ENCODE data around the gene CALCOCO1.

DNA sequence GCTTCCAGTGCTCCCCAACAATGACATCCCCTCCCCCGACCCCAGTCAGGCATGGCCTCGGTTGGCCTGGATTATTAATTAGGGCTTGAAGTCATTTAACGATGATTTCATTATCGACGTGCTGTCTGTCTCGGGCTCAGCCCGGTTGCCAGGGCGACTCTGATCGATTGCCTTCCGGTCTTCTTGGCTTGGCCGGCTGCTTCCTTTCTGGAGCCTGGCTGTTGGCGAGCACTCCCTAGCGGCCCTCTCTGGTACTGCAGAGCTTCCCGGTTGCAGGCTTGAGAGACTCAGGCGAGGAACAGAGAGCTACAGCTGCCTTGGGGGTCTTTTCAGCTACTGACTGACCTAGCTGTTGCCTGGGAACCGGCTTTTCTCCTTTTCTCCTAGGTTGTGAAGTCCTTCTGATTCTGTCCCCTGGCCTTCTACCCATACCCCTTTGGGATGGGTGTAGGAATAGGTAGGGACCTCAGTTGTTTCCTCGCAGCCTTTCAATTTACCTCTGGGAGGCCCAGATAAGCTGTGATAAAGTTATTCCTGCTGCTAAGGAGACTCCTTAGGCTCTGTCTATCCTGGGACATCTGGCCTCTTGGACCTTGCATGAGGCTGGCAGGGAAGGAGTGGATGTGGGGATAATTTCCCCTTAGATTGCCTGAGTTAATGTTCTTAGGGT lies 30.0 kb upstream of the CALCOCO1 start:
- TF ChIP-seq, protein P1, sequence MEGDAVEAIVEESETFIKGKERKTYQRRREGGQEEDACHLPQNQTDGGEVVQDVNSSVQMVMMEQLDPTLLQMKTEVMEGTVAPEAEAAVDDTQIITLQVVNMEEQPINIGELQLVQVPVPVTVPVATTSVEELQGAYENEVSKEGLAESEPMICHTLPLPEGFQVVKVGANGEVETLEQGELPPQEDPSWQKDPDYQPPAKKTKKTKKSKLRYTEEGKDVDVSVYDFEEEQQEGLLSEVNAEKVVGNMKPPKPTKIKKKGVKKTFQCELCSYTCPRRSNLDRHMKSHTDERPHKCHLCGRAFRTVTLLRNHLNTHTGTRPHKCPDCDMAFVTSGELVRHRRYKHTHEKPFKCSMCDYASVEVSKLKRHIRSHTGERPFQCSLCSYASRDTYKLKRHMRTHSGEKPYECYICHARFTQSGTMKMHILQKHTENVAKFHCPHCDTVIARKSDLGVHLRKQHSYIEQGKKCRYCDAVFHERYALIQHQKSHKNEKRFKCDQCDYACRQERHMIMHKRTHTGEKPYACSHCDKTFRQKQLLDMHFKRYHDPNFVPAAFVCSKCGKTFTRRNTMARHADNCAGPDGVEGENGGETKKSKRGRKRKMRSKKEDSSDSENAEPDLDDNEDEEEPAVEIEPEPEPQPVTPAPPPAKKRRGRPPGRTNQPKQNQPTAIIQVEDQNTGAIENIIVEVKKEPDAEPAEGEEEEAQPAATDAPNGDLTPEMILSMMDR (IDR thresholded peaks at IDR 0.05), result peak; percentile 32 to 65 (median 58)
- no peak for TF ChIP-seq POLR2A (IDR thresholded peaks at IDR 0.05)

Data from uterus (tissue), 2 donors.